AG08396 (cell line): ENCODE measurements around the gene IFI27L1.

ENCODE experiments used
- DNase-seq: peaks from one replicate; pipeline ENCODE4 v3.0.0; 2012; ENCODE audit warnings: low spot score, mixed read lengths

The IFI27L1 gene

GRCh38 chr14:94113908-94114588 is 32.9 kb downstream of the IFI27L1 start:
- no peak for DNase-seq

GRCh38 chr14:94114589-94115057 is 33.5 kb downstream of the IFI27L1 start:
- no peak for DNase-seq

- no peak for DNase-seq
Observed at GRCh38 chr14:94115058-94115591, 34.0 kb downstream of the IFI27L1 start.

- DNase-seq, result no peak
Observed at GRCh38 chr14:94115631-94116030, 34.5 kb downstream of the IFI27L1 start.

- no peak for DNase-seq
Observed at GRCh38 chr14:94116701-94117100, 35.6 kb downstream of the IFI27L1 start.

- DNase-seq, result no peak
Observed at GRCh38 chr14:94117856-94118255, 36.7 kb downstream of the IFI27L1 start.

GRCh38 chr14:94119071-94119470 is 38.0 kb downstream of the IFI27L1 start:
- DNase-seq, result no peak

- DNase-seq, result peak; percentile 48
Observed at GRCh38 chr14:94120667-94121340, 39.7 kb downstream of the IFI27L1 start.

GRCh38 chr14:94121485-94121884 is 40.4 kb downstream of the IFI27L1 start:
- DNase-seq, result no peak

GRCh38 chr14:94122438-94122837 is 41.3 kb downstream of the IFI27L1 start:
- no peak for DNase-seq

GRCh38 chr14:94123296-94123695 is 42.2 kb downstream of the IFI27L1 start:
- DNase-seq, result no peak

- no peak for DNase-seq
Observed at GRCh38 chr14:94123868-94124267, 42.8 kb downstream of the IFI27L1 start.

GRCh38 chr14:94124582-94125377 is 43.7 kb downstream of the IFI27L1 start:
- no peak for DNase-seq

- no peak for DNase-seq
Observed at GRCh38 chr14:94125659-94126418, 44.7 kb downstream of the IFI27L1 start.

GRCh38 chr14:94126419-94126677 is 45.2 kb downstream of the IFI27L1 start:
- no peak for DNase-seq

GRCh38 chr14:94126800-94127199 is 45.7 kb downstream of the IFI27L1 start:
- DNase-seq, result no peak

- DNase-seq, result no peak
Observed at GRCh38 chr14:94127330-94127729, 46.2 kb downstream of the IFI27L1 start.

GRCh38 chr14:94128216-94128839 is 47.2 kb downstream of the IFI27L1 start:
- DNase-seq, result no peak

GRCh38 chr14:94129111-94129757 is 48.1 kb downstream of the IFI27L1 start, which contains the start of gene IFI27L2:
TSS of gene IFI27L2 (minus strand) at chr14:94129604. CDS start at chr14:94129564, 40 bp downstream.
- DNase-seq, result peak; percentile 89

- peak; percentile 53 for DNase-seq
Observed at GRCh38 chr14:94129758-94130414, 48.8 kb downstream of the IFI27L1 start.
